ENCODE data around the gene OR4D2. TPM values are rescaled to one million over a fixed set of nuclear protein-coding genes. Genes with fewer than 3 reads are reported as not detected.

The OR4D2 gene
- total and polyA plus RNA-seq, 2 donors from 2014 or later: not detected

DNA sequence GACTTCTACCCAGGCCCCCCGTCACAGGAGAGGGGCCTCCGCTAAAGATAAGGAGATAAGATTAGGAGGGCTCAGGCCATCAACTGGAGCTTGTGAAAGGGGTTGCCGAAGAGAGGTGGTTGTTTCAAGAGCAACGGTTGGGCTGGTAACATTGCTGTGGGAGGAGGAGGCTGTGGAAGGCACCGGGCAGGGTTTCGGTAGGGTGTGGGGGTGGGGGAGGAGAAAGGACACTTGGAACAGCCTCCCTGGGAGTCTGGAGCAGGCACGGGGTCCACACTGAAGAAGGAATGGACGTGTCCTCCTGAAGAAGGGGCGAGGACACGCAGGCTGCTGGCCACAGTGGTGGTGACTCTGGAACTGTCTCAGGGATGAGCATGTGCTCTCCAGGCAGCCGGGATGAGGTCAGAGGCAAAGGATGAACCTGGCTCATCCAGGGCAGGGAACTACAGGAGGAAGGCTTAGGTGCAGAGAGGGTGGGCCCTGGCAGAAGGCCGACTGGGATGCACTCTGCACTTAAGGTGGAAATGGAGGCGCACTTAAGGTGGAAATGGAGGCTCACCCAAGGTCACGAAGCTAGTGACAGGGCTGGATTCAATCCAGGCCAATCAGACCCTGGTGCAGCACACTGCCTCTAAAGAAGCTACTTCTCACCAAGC lies 24.6 kb downstream of the OR4D2 start:
- intact Hi-C loops (cut with DNase I): no loop called here
- H3K27ac ChIP-seq (ENCODE audit: low read depth in 2 of 2, low read length in 2 of 2): no peak overlapping the region
- TF ChIP-seq, protein P1, sequence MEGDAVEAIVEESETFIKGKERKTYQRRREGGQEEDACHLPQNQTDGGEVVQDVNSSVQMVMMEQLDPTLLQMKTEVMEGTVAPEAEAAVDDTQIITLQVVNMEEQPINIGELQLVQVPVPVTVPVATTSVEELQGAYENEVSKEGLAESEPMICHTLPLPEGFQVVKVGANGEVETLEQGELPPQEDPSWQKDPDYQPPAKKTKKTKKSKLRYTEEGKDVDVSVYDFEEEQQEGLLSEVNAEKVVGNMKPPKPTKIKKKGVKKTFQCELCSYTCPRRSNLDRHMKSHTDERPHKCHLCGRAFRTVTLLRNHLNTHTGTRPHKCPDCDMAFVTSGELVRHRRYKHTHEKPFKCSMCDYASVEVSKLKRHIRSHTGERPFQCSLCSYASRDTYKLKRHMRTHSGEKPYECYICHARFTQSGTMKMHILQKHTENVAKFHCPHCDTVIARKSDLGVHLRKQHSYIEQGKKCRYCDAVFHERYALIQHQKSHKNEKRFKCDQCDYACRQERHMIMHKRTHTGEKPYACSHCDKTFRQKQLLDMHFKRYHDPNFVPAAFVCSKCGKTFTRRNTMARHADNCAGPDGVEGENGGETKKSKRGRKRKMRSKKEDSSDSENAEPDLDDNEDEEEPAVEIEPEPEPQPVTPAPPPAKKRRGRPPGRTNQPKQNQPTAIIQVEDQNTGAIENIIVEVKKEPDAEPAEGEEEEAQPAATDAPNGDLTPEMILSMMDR (IDR thresholded peaks at IDR 0.05; ENCODE audit: borderline replicate concordance, extremely low read depth, insufficient read depth): no peak
- no peaks in the 10 kb centered on the region for H3K4me1 ChIP-seq (ENCODE audit: control insufficient read depth in 2 of 3, insufficient read depth in 2 of 3, low read depth in 1 of 3, low read length in 3 of 3)
- DNase-seq (no peak), FAIRE-seq (no peak)
- H3K36me3 ChIP-seq (ENCODE audit: control insufficient read depth in 2 of 3, insufficient read depth in 3 of 3, low read length in 3 of 3): no peaks in the 10 kb centered on the region
- H3K27me3 ChIP-seq (ENCODE audit: control insufficient read depth, insufficient read depth, low read length): no peaks in the 10 kb centered on the region
- no peak overlapping the region for H3K4me3 ChIP-seq (ENCODE audit: low read length in 3 of 3)
- no peak overlapping the region for H3K9ac ChIP-seq (ENCODE audit: low read length in 3 of 3)
- no peaks in the 10 kb centered on the region for H3K9me3 ChIP-seq (ENCODE audit: control insufficient read depth in 2 of 3, insufficient read depth in 1 of 3, low read length in 3 of 3)

DNA sequence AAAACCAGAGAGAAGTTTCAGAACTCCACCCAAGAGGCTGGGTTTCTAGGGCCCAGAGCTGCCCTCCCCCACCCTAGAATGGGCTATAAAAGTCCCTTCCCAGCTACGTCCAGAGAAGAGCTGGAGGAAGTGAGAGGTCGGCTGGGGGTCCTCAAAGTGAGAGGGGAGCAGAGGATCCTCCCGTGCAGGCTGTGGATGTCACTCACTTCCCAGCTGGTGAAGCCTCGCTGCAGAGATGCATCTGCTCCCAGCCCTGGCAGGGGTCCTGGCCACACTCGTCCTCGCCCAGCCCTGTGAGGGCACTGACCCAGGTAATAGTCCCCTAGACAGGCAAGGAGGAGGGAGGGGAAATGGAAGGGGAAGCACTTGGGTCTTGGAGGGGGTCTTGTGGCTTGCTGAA lies 25.8 kb downstream of the OR4D2 start, which contains the start of gene EPX:
TSS of gene EPX (plus strand) at position 115 of the 400 bp plus-strand sequence. CDS start at position 236, 121 bp downstream.
- Histone ChIP-seq H3K36me3 (ENCODE audit: control insufficient read depth in 2 of 3, insufficient read depth in 3 of 3, low read length in 3 of 3) (no peaks in the 10 kb centered on the region), H3K27me3 (ENCODE audit: control insufficient read depth, insufficient read depth, low read length) (no peaks in the 10 kb centered on the region), H3K9ac (ENCODE audit: low read length in 3 of 3) (no peak within 1 kb of the TSS), H3K9me3 (ENCODE audit: control insufficient read depth in 2 of 3, insufficient read depth in 1 of 3, low read length in 3 of 3) (no peaks in the 10 kb centered on the region), H3K4me1 (ENCODE audit: control insufficient read depth in 2 of 3, insufficient read depth in 2 of 3, low read depth in 1 of 3, low read length in 3 of 3) (no peaks in the 10 kb centered on the region), H3K4me3 (ENCODE audit: low read length in 3 of 3) (no peak within 1 kb of the TSS), H3K27ac (ENCODE audit: low read depth in 2 of 2, low read length in 2 of 2) (no peak within 1 kb of the TSS)
- FAIRE-seq (no peak), DNase-seq (no peak)
- TF ChIP-seq, protein P1 (IDR thresholded peaks at IDR 0.05; ENCODE audit: borderline replicate concordance, extremely low read depth, insufficient read depth): no peak
- intact Hi-C loops (cut with DNase I): no loop called here

DNA sequence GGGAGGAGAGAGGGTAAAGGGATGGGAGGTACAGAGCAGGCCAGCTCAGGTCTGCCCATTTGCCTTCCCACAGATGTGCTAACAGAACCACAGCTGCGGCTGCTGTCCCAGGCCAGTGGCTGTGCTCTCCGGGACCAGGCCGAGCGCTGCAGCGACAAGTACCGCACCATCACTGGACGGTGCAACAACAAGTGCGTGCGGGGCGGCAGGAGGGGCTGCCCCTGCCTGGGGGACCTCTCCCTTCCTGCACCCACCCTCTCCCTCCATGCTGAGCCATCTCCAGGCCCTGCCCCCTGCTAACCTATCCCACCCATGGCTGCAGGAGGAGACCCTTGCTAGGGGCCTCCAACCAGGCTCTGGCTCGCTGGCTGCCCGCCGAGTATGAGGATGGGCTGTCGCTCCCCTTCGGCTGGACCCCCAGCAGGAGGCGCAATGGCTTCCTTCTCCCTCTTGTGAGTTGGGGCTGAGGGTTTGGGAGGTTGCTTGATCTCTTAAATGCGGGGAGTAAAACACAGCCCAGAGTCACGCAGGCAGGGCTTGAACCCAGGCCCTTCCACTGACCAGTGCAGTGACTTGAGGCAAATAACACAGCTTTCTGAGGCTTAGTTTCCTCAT lies 27.0 kb downstream of the OR4D2 start:
- no peaks in the 10 kb centered on the region for H3K36me3 ChIP-seq (ENCODE audit: control insufficient read depth in 2 of 3, insufficient read depth in 3 of 3, low read length in 3 of 3)
- no peak overlapping the region for H3K9ac ChIP-seq (ENCODE audit: low read length in 3 of 3)
- TF ChIP-seq, protein P1 (IDR thresholded peaks at IDR 0.05; ENCODE audit: borderline replicate concordance, extremely low read depth, insufficient read depth): no peak
- H3K4me3 ChIP-seq (ENCODE audit: low read length in 3 of 3): no peak overlapping the region
- intact Hi-C loops (cut with DNase I): no loop called here
- FAIRE-seq: no peak
- H3K4me1 ChIP-seq (ENCODE audit: control insufficient read depth in 2 of 3, insufficient read depth in 2 of 3, low read depth in 1 of 3, low read length in 3 of 3): no peaks in the 10 kb centered on the region
- H3K9me3 ChIP-seq (ENCODE audit: control insufficient read depth in 2 of 3, insufficient read depth in 1 of 3, low read length in 3 of 3): no peaks in the 10 kb centered on the region
- H3K27me3 ChIP-seq (ENCODE audit: control insufficient read depth, insufficient read depth, low read length): peaks cover 2% of the 10 kb centered on the region
- no peak for DNase-seq
- no peak overlapping the region for H3K27ac ChIP-seq (ENCODE audit: low read depth in 2 of 2, low read length in 2 of 2)
